Psoas muscle (tissue), 8 donors: Measurements from ENCODE around the gene LPCAT1. TPM values are rescaled to one million over a fixed set of nuclear protein-coding genes. Genes with fewer than 3 reads are reported as not detected.
A peak's percentile ranks its signal among the peaks of the same experiment; 100 is the strongest.

ENCODE experiments used
- ATAC-seq, 4 donors: fragments of 200-7000 bp; cut with Tn5 transposase; one replicate each; pipeline ENCODE4 v1.9.1; 2020; ENCODE audit warnings: moderate library complexity in 3 of 4, mild to moderate bottlenecking in 2 of 4
- DNase-seq, 2 donors: peaks; one replicate each; pipeline ENCODE4 v3.0.0-alpha.2; 2020
- H3K27ac ChIP-seq: fragments of 200-600 bp; one replicate; pipeline ENCODE4 v1.8.0; 2022
- H3K27me3 ChIP-seq, 3 donors: fragments of 200-600 bp in 1 of 3; one replicate each; pipeline versions ENCODE4 v1.6.1 to v1.8.0; 2013 to 2022; ENCODE audit warnings: low read length in 2 of 3, mild to moderate bottlenecking in 2 of 3, moderate library complexity in 1 of 3; ENCODE audit not compliant: insufficient read depth in 3 of 3
- H3K36me3 ChIP-seq, 2 donors: fragments of 200-600 bp in 1 of 2; one replicate each; pipeline versions ENCODE4 v1.6.1 to v1.8.0; 2013 to 2022; ENCODE audit warnings: low read depth in 1 of 2, mild to moderate bottlenecking in 1 of 2, moderate library complexity in 1 of 2; ENCODE audit not compliant: insufficient read depth in 1 of 2
- H3K4me1 ChIP-seq: fragments of 200-600 bp; one replicate; pipeline ENCODE4 v1.8.0; 2022
- H3K4me3 ChIP-seq: fragments of 200-600 bp; one replicate; pipeline ENCODE4 v1.8.0; 2022; ENCODE audit warnings: mild to moderate bottlenecking
- H3K9me3 ChIP-seq: fragments of 200-600 bp; one replicate; pipeline ENCODE4 v1.8.0; 2022
- WGBS, 3 donors: extraction: QIAGEN DNeasy Blood & Tissue Kit; methylation state at CpG; one replicate each; pipeline versions ENCODE4 v1.1.6 to v1.1.7; 2013; 5-methylcytosine and 5-hydroxymethylcytosine counted together
- intact Hi-C, 2 donors: fragments of 100-400 bp; cut with DNase I; formaldehyde crosslinking; loops; one replicate each; pipeline versions ENCODE4 v1.11.0 to v1.14.2; 2022
- polyA plus RNA-seq, 3 donors: library from polyadenylated mRNA; stranded (reverse); fragments of 200-250 nt; gene quantifications; one replicate each; pipeline ENCODE4 v1.2.3, GENCODE V29; 2013
- total RNA-seq, 4 donors: library from RNA; stranded (reverse); fragmentation: NEBNext Ultra II Directional in 2 of 4; extraction: Animal tissue kit (Norgen Biotek cat#: 25700) in 2 of 4; gene quantifications; one replicate each; pipeline versions ENCODE4 v1.2.1 to v1.2.4, GENCODE V29; 2021 to 2023
- TF ChIP-seq, protein P1 (sequence below): fragments of 200-600 bp; IDR thresholded peaks from one replicate; pipeline ENCODE4 v1.8.0; 2022; ENCODE audit warnings: antibody characterized with exemption
- donor health status: healthy with polysubstance abuse.
- donor health status: DM: no; HTN: no; CAD: no; lungs with moderate emphysema.
- donor health status: Bipolar disorder and iron deficiency.
- donor health status: healthy.
- donor health status: DM: yes; HTN: yes; CAD: no.
- donor health status: DM: no; HTN: no; CAD: no.
- donor health status: DM: no; HTN: no; CAD: no.
- donor health status: DM: yes; HTN: yes; CAD: no.

The LPCAT1 gene
- total and polyA plus RNA-seq, 7 donors = 2.4 to 6.2 (median 4.7) TPM

GRCh38 chr5:1415059-1415425 is 108.7 kb downstream of the LPCAT1 start:
- DNase-seq (peak; percentile 7 to 20), ATAC-seq (no peak)
- H3K9me3 ChIP-seq = no peaks in the 10 kb centered on the region
- no peaks in the 10 kb centered on the region for H3K36me3 ChIP-seq
- peaks cover 0 to 49% (median 11%) of the 10 kb centered on the region in 3 donors for H3K27me3 ChIP-seq
- WGBS, 3 donors = 42 to 47% (median 45%) methylated on average over 12 to 13 of the region's 13 CpGs
- intact Hi-C loops = no loop called here
- no peaks in the 10 kb centered on the region for H3K4me1 ChIP-seq
- H3K4me3 ChIP-seq = no peak overlapping the region
- TF ChIP-seq, protein P1, sequence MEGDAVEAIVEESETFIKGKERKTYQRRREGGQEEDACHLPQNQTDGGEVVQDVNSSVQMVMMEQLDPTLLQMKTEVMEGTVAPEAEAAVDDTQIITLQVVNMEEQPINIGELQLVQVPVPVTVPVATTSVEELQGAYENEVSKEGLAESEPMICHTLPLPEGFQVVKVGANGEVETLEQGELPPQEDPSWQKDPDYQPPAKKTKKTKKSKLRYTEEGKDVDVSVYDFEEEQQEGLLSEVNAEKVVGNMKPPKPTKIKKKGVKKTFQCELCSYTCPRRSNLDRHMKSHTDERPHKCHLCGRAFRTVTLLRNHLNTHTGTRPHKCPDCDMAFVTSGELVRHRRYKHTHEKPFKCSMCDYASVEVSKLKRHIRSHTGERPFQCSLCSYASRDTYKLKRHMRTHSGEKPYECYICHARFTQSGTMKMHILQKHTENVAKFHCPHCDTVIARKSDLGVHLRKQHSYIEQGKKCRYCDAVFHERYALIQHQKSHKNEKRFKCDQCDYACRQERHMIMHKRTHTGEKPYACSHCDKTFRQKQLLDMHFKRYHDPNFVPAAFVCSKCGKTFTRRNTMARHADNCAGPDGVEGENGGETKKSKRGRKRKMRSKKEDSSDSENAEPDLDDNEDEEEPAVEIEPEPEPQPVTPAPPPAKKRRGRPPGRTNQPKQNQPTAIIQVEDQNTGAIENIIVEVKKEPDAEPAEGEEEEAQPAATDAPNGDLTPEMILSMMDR = no peak
- no peak overlapping the region for H3K27ac ChIP-seq

GRCh38 chr5:1414311-1415058 is 109.3 kb downstream of the LPCAT1 start:
- 24 to 29% (median 26%) methylated on average over 25 to 27 of the region's 27 CpGs for WGBS, 3 donors
- no peak overlapping the region for H3K27ac ChIP-seq
- intact Hi-C loops = no loop called here
- peak; percentile 9 to 34 for DNase-seq
- H3K4me3 ChIP-seq = no peak overlapping the region
- H3K36me3 ChIP-seq = no peaks in the 10 kb centered on the region
- H3K27me3 ChIP-seq = peaks cover 0 to 52% (median 10%) of the 10 kb centered on the region in 3 donors
- H3K4me1 ChIP-seq = no peaks in the 10 kb centered on the region
- no peak for ATAC-seq
- no peaks in the 10 kb centered on the region for H3K9me3 ChIP-seq
- TF ChIP-seq, protein P1 = no peak

GRCh38 chr5:1413611-1414241 is 110.0 kb downstream of the LPCAT1 start:
- peaks cover 0 to 57% (median 10%) of the 10 kb centered on the region in 3 donors for H3K27me3 ChIP-seq
- WGBS, 3 donors = 60 to 68% (median 61%) methylated on average over 18 to 23 of the region's 23 CpGs
- DNase-seq = peak; percentile 6 to 36

GRCh38 chr5:1413211-1413610 is 110.5 kb downstream of the LPCAT1 start:
- 48 to 58% (median 55%) methylated on average over 13 of the region's 13 CpGs for WGBS, 3 donors
- peaks cover 0 to 54% (median 10%) of the 10 kb centered on the region in 3 donors for H3K27me3 ChIP-seq
- TF ChIP-seq, protein P1 = no peak
- H3K4me3 ChIP-seq = no peak overlapping the region
- ATAC-seq = no peak
- H3K9me3 ChIP-seq = no peaks in the 10 kb centered on the region
- no peaks in the 10 kb centered on the region for H3K36me3 ChIP-seq
- H3K27ac ChIP-seq = no peak overlapping the region
- H3K4me1 ChIP-seq = no peaks in the 10 kb centered on the region
- intact Hi-C loops = no loop called here
- DNase-seq = peak in 1 of 2 donors; percentile 14

More at GRCh38 chr5:1413611-1414241, 110.0 kb downstream of the LPCAT1 start:
- no peak overlapping the region for H3K4me3 ChIP-seq
- H3K27ac ChIP-seq = no peak overlapping the region
- intact Hi-C loops = no loop called here
- no peaks in the 10 kb centered on the region for H3K9me3 ChIP-seq
- TF ChIP-seq, protein P1 = no peak
- no peak for ATAC-seq
- no peaks in the 10 kb centered on the region for H3K4me1 ChIP-seq
- no peaks in the 10 kb centered on the region for H3K36me3 ChIP-seq
